ENCODE results near the gene PSMB7. TPM values are rescaled to one million over a fixed set of nuclear protein-coding genes. Genes with fewer than 3 reads are reported as not detected.
A peak's percentile ranks its signal among the peaks of the same experiment; 100 is the strongest.

Gene PSMB7
- total RNA-seq, 1 donor from 2014 or later: 183 TPM

DNA sequence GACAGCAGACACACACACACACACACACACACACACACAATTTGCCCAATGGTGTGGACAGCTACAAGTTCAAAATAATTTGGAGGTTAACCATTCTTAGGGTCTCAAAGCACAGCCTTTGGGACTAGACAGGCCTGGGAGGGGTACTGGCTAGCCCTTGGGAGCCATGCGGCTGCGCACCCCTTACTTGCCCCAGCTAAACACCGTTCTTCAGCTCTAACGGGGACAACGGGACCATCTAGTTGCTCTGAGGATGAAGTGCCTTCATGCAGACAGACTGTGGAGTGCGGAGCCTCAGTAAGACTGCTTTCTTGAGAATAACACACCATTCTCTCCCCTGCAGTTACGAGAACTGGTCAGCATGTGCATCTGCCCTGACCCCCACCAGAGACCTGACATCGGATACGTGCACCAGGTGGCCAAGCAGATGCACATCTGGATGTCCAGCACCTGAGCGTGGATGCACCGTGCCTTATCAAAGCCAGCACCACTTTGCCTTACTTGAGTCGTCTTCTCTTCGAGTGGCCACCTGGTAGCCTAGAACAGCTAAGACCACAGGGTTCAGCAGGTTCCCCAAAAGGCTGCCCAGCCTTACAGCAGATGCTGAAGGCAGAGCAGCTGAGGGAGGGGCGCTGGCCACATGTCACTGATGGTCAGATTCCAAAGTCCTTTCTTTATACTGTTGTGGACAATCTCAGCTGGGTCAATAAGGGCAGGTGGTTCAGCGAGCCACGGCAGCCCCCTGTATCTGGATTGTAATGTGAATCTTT, 64.6 kb downstream of the PSMB7 start:
- TF ChIP-seq, protein P1, sequence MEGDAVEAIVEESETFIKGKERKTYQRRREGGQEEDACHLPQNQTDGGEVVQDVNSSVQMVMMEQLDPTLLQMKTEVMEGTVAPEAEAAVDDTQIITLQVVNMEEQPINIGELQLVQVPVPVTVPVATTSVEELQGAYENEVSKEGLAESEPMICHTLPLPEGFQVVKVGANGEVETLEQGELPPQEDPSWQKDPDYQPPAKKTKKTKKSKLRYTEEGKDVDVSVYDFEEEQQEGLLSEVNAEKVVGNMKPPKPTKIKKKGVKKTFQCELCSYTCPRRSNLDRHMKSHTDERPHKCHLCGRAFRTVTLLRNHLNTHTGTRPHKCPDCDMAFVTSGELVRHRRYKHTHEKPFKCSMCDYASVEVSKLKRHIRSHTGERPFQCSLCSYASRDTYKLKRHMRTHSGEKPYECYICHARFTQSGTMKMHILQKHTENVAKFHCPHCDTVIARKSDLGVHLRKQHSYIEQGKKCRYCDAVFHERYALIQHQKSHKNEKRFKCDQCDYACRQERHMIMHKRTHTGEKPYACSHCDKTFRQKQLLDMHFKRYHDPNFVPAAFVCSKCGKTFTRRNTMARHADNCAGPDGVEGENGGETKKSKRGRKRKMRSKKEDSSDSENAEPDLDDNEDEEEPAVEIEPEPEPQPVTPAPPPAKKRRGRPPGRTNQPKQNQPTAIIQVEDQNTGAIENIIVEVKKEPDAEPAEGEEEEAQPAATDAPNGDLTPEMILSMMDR (IDR thresholded peaks at IDR 0.05; ENCODE audit: insufficient read depth, low read depth, low read length): no peak
- TF ChIP-seq EZH2 (IDR thresholded peaks at IDR 0.05; ENCODE audit: insufficient read depth, low read length): no peak
- Histone ChIP-seq H3K36me3 (ENCODE audit: insufficient read depth, low read length) (peaks cover 59% of the 10 kb centered on the region), H3K9me3 (ENCODE audit: insufficient read depth, low read depth, low read length) (no peaks in the 10 kb centered on the region), H4K20me1 (ENCODE audit: insufficient read depth, low read length) (peaks cover 89% of the 10 kb centered on the region), H3K4me1 (ENCODE audit: insufficient read depth, low read length) (no peaks in the 10 kb centered on the region), H2AFZ (ENCODE audit: low read depth, low read length) (no peak overlapping the region), H3K27ac (ENCODE audit: low read depth, low read length) (no peak overlapping the region), H3K27me3 (ENCODE audit: insufficient read depth, low read length) (no peaks in the 10 kb centered on the region), H3K4me2 (ENCODE audit: low read length) (no peak overlapping the region), H3K9ac (ENCODE audit: low read length) (no peak overlapping the region), H3K4me3 (ENCODE audit: insufficient read depth, low read depth, low read length) (no peak overlapping the region), H3K79me2 (ENCODE audit: insufficient read depth, low read length) (peaks cover 34% of the 10 kb centered on the region)
- H3K4me1 Mint-ChIP-seq (ENCODE audit: low read depth, unreplicated experiment): peaks cover 3% of the 10 kb centered on the region
- H3K27ac Mint-ChIP-seq (ENCODE audit: unreplicated experiment): peak overlapping the region; percentile 14
- no peak for DNase-seq (ENCODE audit: low read depth)
- H3K9me3 Mint-ChIP-seq (ENCODE audit: unreplicated experiment): no peaks in the 10 kb centered on the region
- no peaks in the 10 kb centered on the region for H3K27me3 Mint-ChIP-seq (ENCODE audit: low read depth, unreplicated experiment)
- peaks cover 18% of the 10 kb centered on the region for H3K36me3 Mint-ChIP-seq (ENCODE audit: low read depth, unreplicated experiment)
- H3K4me3 Mint-ChIP-seq (ENCODE audit: unreplicated experiment): no peak overlapping the region
- no peak for FAIRE-seq

- no peaks in the 10 kb centered on the region for H3K27me3 ChIP-seq (ENCODE audit: insufficient read depth, low read length)
- H3K4me1 ChIP-seq (ENCODE audit: insufficient read depth, low read length): no peaks in the 10 kb centered on the region
- TF ChIP-seq EZH2 (IDR thresholded peaks at IDR 0.05; ENCODE audit: insufficient read depth, low read length): no peak
- TF ChIP-seq, protein P1 (IDR thresholded peaks at IDR 0.05; ENCODE audit: insufficient read depth, low read depth, low read length): no peak
- H3K4me1 Mint-ChIP-seq (ENCODE audit: low read depth, unreplicated experiment): peaks cover 3% of the 10 kb centered on the region
- no peak for FAIRE-seq
- H3K4me3 Mint-ChIP-seq (ENCODE audit: unreplicated experiment): no peak overlapping the region
- no peak overlapping the region for H3K4me2 ChIP-seq (ENCODE audit: low read length)
- H3K36me3 ChIP-seq (ENCODE audit: insufficient read depth, low read length): peaks cover 62% of the 10 kb centered on the region
- H3K79me2 ChIP-seq (ENCODE audit: insufficient read depth, low read length): peaks cover 31% of the 10 kb centered on the region
- no peak overlapping the region for H3K27ac ChIP-seq (ENCODE audit: low read depth, low read length)
- H3K9me3 ChIP-seq (ENCODE audit: insufficient read depth, low read depth, low read length): no peaks in the 10 kb centered on the region
- no peak for DNase-seq (ENCODE audit: low read depth)
- no peak overlapping the region for H3K4me3 ChIP-seq (ENCODE audit: insufficient read depth, low read depth, low read length)
- H4K20me1 ChIP-seq (ENCODE audit: insufficient read depth, low read length): peaks cover 87% of the 10 kb centered on the region
- no peak overlapping the region for H2AFZ ChIP-seq (ENCODE audit: low read depth, low read length)
- no peaks in the 10 kb centered on the region for H3K27me3 Mint-ChIP-seq (ENCODE audit: low read depth, unreplicated experiment)
- no peaks in the 10 kb centered on the region for H3K9me3 Mint-ChIP-seq (ENCODE audit: unreplicated experiment)
- H3K9ac ChIP-seq (ENCODE audit: low read length): no peak overlapping the region
- H3K36me3 Mint-ChIP-seq (ENCODE audit: low read depth, unreplicated experiment): peaks cover 22% of the 10 kb centered on the region
- H3K27ac Mint-ChIP-seq (ENCODE audit: unreplicated experiment): peak overlapping the region; percentile 14
Measured at GRCh38 chr9:124349675-124350493, 65.4 kb downstream of the PSMB7 start.
